ENCODE data around the gene PDE6D. TPM values are rescaled to one million over a fixed set of nuclear protein-coding genes. Genes with fewer than 3 reads are reported as not detected.

PDE6D gene
- total RNA-seq (2014; rRNA removed; shearing (Covaris generic); ENCODE audit: low replicate concordance) = 44.9 and 45.4 TPM in 2 replicates

GRCh38 chr2:231780909-231781797 is at the start of gene PDE6D:
Gene PDE6D, minus strand, starts transcription at chr2:231781282. Its CDS starts 168 bp downstream, at chr2:231781114.
- in situ Hi-C loops (cut with HindIII; ENCODE audit: low pct_unique_long_range_greater_than_20kb, low sequenced_read_pairs) = no loop called here
- DNase-seq (ENCODE audit: low read depth) = peak; percentile 98

- DNase-seq (ENCODE audit: low read depth) = no peak
- in situ Hi-C loops (cut with HindIII; ENCODE audit: low pct_unique_long_range_greater_than_20kb, low sequenced_read_pairs) = no loop called here
Observed at GRCh38 chr2:231821908-231822307, 40.8 kb upstream of the PDE6D start.

GRCh38 chr2:231820786-231821303 is 39.8 kb upstream of the PDE6D start:
- in situ Hi-C loops (cut with HindIII; ENCODE audit: low pct_unique_long_range_greater_than_20kb, low sequenced_read_pairs) = no loop called here
- no peak for DNase-seq (ENCODE audit: low read depth)

GRCh38 chr2:231819447-231820042 is 38.5 kb upstream of the PDE6D start:
- no peak for DNase-seq (ENCODE audit: low read depth)
- in situ Hi-C loops (cut with HindIII; ENCODE audit: low pct_unique_long_range_greater_than_20kb, low sequenced_read_pairs) = no loop called here

GRCh38 chr2:231816327-231817026 is 35.4 kb upstream of the PDE6D start:
- in situ Hi-C loops (cut with HindIII; ENCODE audit: low pct_unique_long_range_greater_than_20kb, low sequenced_read_pairs) = no loop called here

GRCh38 chr2:231810905-231811304 is 29.8 kb upstream of the PDE6D start:
- in situ Hi-C loops (cut with HindIII; ENCODE audit: low pct_unique_long_range_greater_than_20kb, low sequenced_read_pairs) = no loop called here
- no peak for DNase-seq (ENCODE audit: low read depth)

More at GRCh38 chr2:231816327-231817026, 35.4 kb upstream of the PDE6D start:
- no peak for DNase-seq (ENCODE audit: low read depth)

- in situ Hi-C loops (cut with HindIII; ENCODE audit: low pct_unique_long_range_greater_than_20kb, low sequenced_read_pairs) = no loop called here
- DNase-seq (ENCODE audit: low read depth) = no peak
Observed at GRCh38 chr2:231807020-231807419, 25.9 kb upstream of the PDE6D start.

- in situ Hi-C loops (cut with HindIII; ENCODE audit: low pct_unique_long_range_greater_than_20kb, low sequenced_read_pairs) = no loop called here
- no peak for DNase-seq (ENCODE audit: low read depth)
Observed at GRCh38 chr2:231803501-231804138, 22.5 kb upstream of the PDE6D start.

GRCh38 chr2:231800493-231801091 is 19.5 kb upstream of the PDE6D start:
- in situ Hi-C loops (cut with HindIII; ENCODE audit: low pct_unique_long_range_greater_than_20kb, low sequenced_read_pairs) = no loop called here

GRCh38 chr2:231795525-231796327 is 14.6 kb upstream of the PDE6D start:
- peak; percentile 92 for DNase-seq (ENCODE audit: low read depth)
- in situ Hi-C loops (cut with HindIII; ENCODE audit: low pct_unique_long_range_greater_than_20kb, low sequenced_read_pairs) = no loop called here

More at GRCh38 chr2:231800493-231801091, 19.5 kb upstream of the PDE6D start:
- DNase-seq (ENCODE audit: low read depth) = peak; percentile 12

- in situ Hi-C loops (cut with HindIII; ENCODE audit: low pct_unique_long_range_greater_than_20kb, low sequenced_read_pairs) = no loop called here
- DNase-seq (ENCODE audit: low read depth) = no peak
Observed at GRCh38 chr2:231794383-231794782, 13.3 kb upstream of the PDE6D start.

GRCh38 chr2:231791107-231791506 is 10.0 kb upstream of the PDE6D start:
- in situ Hi-C loops (cut with HindIII; ENCODE audit: low pct_unique_long_range_greater_than_20kb, low sequenced_read_pairs) = no loop called here
- no peak for DNase-seq (ENCODE audit: low read depth)

- in situ Hi-C loops (cut with HindIII; ENCODE audit: low pct_unique_long_range_greater_than_20kb, low sequenced_read_pairs) = no loop called here
- DNase-seq (ENCODE audit: low read depth) = no peak
Observed at GRCh38 chr2:231786917-231787292, 5.8 kb upstream of the PDE6D start.

- in situ Hi-C loops (cut with HindIII; ENCODE audit: low pct_unique_long_range_greater_than_20kb, low sequenced_read_pairs) = no loop called here
Observed at GRCh38 chr2:231786177-231786916, 5.3 kb upstream of the PDE6D start, which contains the start of gene COPS7B. Gene COPS7B, plus strand, starts transcription at chr2:231786445. Its CDS starts 2,126 bp downstream, at chr2:231788571.

GRCh38 chr2:231785822-231786176 is 4.7 kb upstream of the PDE6D start:
- no peak for DNase-seq (ENCODE audit: low read depth)
- in situ Hi-C loops (cut with HindIII; ENCODE audit: low pct_unique_long_range_greater_than_20kb, low sequenced_read_pairs) = no loop called here

More at GRCh38 chr2:231786177-231786916, 5.3 kb upstream of the PDE6D start, which contains the start of gene COPS7B:
- peak; percentile 67 for DNase-seq (ENCODE audit: low read depth)

- in situ Hi-C loops (cut with HindIII; ENCODE audit: low pct_unique_long_range_greater_than_20kb, low sequenced_read_pairs) = no loop called here
- no peak for DNase-seq (ENCODE audit: low read depth)
Observed at GRCh38 chr2:231785413-231785812, 4.3 kb upstream of the PDE6D start.
